Lower lobe of right lung (tissue), 2 donors: ENCODE results near the gene CACUL1. TPM values are rescaled to one million over a fixed set of nuclear protein-coding genes. Genes with fewer than 3 reads are reported as not detected.
"Not testable (repeated sequence)": the region's sequence is repeated elsewhere in the genome, so short reads cannot be mapped to it uniquely, and the experiment has no call there.

Experiments
- ATAC-seq, 2 donors: fragments of 200-7000 bp; cut with Tn5 transposase; one replicate each; pipeline ENCODE4 v1.9.1; 2020 to 2022; ENCODE audit warnings: mild to moderate bottlenecking in 2 of 2, moderate library complexity in 2 of 2
- DNase-seq: peaks from one replicate; pipeline ENCODE4 v3.0.0-alpha.2; 2020
- H3K27ac ChIP-seq: fragments of 200-600 bp; one replicate; pipeline ENCODE4 v1.8.0; 2022
- H3K27me3 ChIP-seq: fragments of 200-600 bp; one replicate; pipeline ENCODE4 v1.8.0; 2022; ENCODE audit warnings: low read depth
- H3K36me3 ChIP-seq: fragments of 200-600 bp; one replicate; pipeline ENCODE4 v1.8.0; 2022; ENCODE audit warnings: mild to moderate bottlenecking
- H3K4me1 ChIP-seq: fragments of 200-600 bp; one replicate; pipeline ENCODE4 v1.8.0; 2022
- H3K4me3 ChIP-seq: fragments of 200-600 bp; one replicate; pipeline ENCODE4 v1.8.0; 2022; ENCODE audit warnings: mild to moderate bottlenecking
- H3K9me3 ChIP-seq: fragments of 200-600 bp; one replicate; pipeline ENCODE4 v1.8.0; 2022
- intact Hi-C: fragments of 100-400 bp; cut with DNase I; formaldehyde crosslinking; loops from one replicate; pipeline ENCODE4 v1.11.0; 2022
- total RNA-seq: library from RNA; stranded (reverse); fragmentation: NEBNext Ultra II Directional; extraction: Animal tissue kit (Norgen Biotek cat#: 25700); gene quantifications from one replicate; pipeline ENCODE4 v1.2.1, GENCODE V29; 2021
- TF ChIP-seq, protein P1 (sequence below): fragments of 200-600 bp; IDR thresholded peaks from one replicate; pipeline ENCODE4 v1.8.0; 2022; ENCODE audit warnings: antibody characterized with exemption, mild to moderate bottlenecking
- donor health status: DM: no; HTN: yes; CAD: no; lungs with severe emphysema.

CACUL1 gene
- total RNA-seq, 1 donor from 2014 or later, result 45.9 TPM

DNA sequence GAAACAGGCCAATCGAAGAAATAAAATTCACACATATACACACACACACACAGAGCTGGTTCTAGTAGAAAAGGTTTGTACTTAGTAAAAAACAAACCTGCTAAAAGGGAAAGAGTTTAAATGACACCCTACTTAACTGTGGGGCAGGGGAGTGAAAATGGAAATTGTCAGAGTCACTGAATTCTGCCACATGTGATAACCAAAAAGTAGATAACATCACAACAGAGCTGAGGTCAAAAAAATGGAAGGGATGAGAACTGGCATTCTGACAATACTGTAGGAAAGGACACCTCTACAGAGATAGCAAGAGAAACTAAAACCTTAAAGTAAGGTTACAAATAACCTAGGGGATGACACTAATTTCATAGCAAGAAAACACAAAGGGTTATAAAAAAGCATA is 74.6 kb downstream of the CACUL1 start:
- Histone ChIP-seq H3K36me3 (peaks cover 37% of the 10 kb centered on the region), H3K27me3 (no peaks in the 10 kb centered on the region), H3K9me3 (no peaks in the 10 kb centered on the region), H3K4me3 (no peak overlapping the region), H3K27ac (no peak overlapping the region), H3K4me1 (no peaks in the 10 kb centered on the region)
- no peak for ATAC-seq
- TF ChIP-seq, protein P1, sequence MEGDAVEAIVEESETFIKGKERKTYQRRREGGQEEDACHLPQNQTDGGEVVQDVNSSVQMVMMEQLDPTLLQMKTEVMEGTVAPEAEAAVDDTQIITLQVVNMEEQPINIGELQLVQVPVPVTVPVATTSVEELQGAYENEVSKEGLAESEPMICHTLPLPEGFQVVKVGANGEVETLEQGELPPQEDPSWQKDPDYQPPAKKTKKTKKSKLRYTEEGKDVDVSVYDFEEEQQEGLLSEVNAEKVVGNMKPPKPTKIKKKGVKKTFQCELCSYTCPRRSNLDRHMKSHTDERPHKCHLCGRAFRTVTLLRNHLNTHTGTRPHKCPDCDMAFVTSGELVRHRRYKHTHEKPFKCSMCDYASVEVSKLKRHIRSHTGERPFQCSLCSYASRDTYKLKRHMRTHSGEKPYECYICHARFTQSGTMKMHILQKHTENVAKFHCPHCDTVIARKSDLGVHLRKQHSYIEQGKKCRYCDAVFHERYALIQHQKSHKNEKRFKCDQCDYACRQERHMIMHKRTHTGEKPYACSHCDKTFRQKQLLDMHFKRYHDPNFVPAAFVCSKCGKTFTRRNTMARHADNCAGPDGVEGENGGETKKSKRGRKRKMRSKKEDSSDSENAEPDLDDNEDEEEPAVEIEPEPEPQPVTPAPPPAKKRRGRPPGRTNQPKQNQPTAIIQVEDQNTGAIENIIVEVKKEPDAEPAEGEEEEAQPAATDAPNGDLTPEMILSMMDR, result no peak
- no peak for DNase-seq
- intact Hi-C loops, result no loop called here

DNA sequence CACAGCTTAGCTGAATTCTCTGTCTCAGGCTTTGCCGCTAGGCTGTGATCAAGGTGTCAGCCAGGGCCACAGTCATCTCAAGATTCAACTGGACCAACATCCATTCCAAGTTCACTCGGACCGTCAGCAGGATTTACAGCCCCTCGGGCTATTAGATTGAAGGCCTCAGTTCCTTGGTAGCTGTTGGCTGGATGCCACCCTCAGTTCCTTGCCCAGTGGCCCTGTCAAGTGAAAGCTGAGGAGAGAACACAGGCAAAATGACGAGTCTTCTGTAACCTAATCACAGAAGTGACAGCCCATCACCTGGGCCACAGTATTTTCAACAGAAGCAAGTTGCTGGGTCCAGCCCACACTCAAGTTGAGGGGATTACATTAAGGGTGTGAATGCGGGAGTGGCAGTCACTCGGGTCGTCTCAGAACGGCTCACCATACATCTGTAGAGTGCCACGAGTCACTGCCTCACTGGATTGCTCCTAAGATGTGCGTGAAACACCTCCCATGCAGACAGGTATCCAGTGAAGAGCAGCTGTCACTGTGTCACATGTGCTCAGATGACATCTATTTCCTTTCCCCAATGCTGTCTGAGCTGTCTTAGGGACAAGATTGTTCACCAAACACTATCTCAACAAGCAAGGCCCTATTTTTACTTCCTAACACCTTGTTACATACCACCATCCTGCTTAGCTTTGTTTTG is 80.4 kb downstream of the CACUL1 start:
- no peaks in the 10 kb centered on the region for H3K9me3 ChIP-seq
- DNase-seq (no peak), ATAC-seq (no peak)
- H3K36me3 ChIP-seq, result peaks cover 5% of the 10 kb centered on the region
- no peak overlapping the region for H3K27ac ChIP-seq
- TF ChIP-seq, protein P1, result no peak
- H3K4me1 ChIP-seq, result peaks cover 11% of the 10 kb centered on the region
- H3K4me3 ChIP-seq, result no peak overlapping the region
- intact Hi-C loops, result no loop called here
- H3K27me3 ChIP-seq, result no peaks in the 10 kb centered on the region

- TF ChIP-seq, protein P1, result no peak
- H3K4me3 ChIP-seq, result no peak overlapping the region
- no peaks in the 10 kb centered on the region for H3K27me3 ChIP-seq
- DNase-seq, result no peak
- ATAC-seq, result peak in 1 of 2 donors; percentile 24
- H3K27ac ChIP-seq, result no peak overlapping the region
- intact Hi-C loops, result no loop called here
- H3K36me3 ChIP-seq, result peaks cover 5% of the 10 kb centered on the region
- H3K9me3 ChIP-seq, result no peaks in the 10 kb centered on the region
- peaks cover 17% of the 10 kb centered on the region for H3K4me1 ChIP-seq
Measured at GRCh38 chr10:118672766-118673715, 81.7 kb downstream of the CACUL1 start.

GRCh38 chr10:118672153-118672552 is 82.6 kb downstream of the CACUL1 start:
- Histone ChIP-seq H3K4me3 (no peak overlapping the region), H3K27me3 (no peaks in the 10 kb centered on the region), H3K36me3 (peaks cover 5% of the 10 kb centered on the region), H3K4me1 (peaks cover 17% of the 10 kb centered on the region), H3K27ac (no peak overlapping the region), H3K9me3 (no peaks in the 10 kb centered on the region)
- DNase-seq (no peak), ATAC-seq (no peak)
- TF ChIP-seq, protein P1, result no peak
- intact Hi-C loops, result no loop called here

- H3K27ac ChIP-seq, H3K4me3 ChIP-seq, ATAC-seq, DNase-seq, intact Hi-C loops, H3K9me3 ChIP-seq, H3K36me3 ChIP-seq, H3K27me3 ChIP-seq: not testable (repeated sequence)
- peaks cover 17% of the 10 kb centered on the region for H3K4me1 ChIP-seq
Measured at GRCh38 chr10:118671221-118671620, 83.5 kb downstream of the CACUL1 start.
